HG03196 (cell line): ENCODE results near the gene ZC3H18.

Experiments used
- ATAC-seq: cut with Tn5 transposase; IDR thresholded peaks from one replicate; pipeline ENCODE4 v1.9.1; 2021; ENCODE audit not compliant: unreplicated experiment

Gene ZC3H18

GRCh38 chr16:88548985-88549384 lies 21.2 kb upstream of the ZC3H18 start:
- ATAC-seq = no peak

GRCh38 chr16:88549671-88550245 lies 20.4 kb upstream of the ZC3H18 start:
- ATAC-seq = no peak

- no peak for ATAC-seq
Observed at GRCh38 chr16:88550246-88550661, 19.9 kb upstream of the ZC3H18 start.

DNA sequence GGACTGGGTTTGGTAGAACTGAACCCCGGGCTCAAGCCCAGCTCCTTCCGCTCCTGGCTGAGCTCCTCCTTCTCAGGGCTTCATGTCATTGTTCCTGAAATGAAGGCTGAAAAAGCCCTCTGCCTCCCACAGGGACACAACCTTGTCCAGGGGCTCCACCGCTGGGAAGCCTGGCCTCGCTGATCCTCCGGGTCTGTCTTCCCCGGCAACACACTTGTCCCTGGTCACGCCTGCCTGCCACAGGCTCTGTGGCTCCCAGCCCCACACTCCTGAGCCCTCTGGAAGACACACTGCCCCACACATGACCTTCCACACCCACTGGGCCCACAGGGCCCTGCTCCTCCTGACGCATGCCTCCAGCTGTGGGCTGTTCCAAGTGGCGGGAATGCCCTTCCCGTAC lies 18.0 kb upstream of the ZC3H18 start:
- ATAC-seq = no peak

GRCh38 chr16:88552815-88553214 lies 17.4 kb upstream of the ZC3H18 start:
- ATAC-seq = no peak

GRCh38 chr16:88553739-88554138 lies 16.5 kb upstream of the ZC3H18 start:
- ATAC-seq = no peak

DNA sequence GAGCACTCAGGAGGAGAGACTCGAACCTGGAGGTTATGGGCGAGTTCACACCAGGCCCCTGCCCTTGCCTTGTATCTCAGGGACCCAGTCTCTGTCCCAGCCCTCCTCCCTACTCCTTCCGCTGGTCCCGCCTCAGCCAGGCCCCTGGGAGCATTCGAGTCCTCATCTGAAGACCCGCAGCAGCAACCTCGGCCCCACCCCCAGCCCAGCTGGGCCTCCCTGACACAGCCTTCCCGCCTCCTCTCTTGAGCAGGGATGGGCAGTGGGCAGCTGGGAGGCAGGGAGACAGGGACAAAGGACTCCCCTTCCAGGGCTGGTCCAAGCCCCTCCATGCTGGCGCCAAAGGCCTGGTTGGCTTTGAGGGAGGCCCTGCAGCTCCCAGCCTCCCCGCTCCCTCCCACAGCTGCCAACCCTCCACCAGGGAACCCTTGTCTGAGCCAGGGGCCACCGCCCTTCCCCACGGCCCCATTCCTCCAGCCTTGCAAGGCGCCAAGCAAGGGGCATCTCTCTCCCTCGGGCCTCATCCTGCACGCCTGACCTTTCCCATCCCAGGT lies 15.4 kb upstream of the ZC3H18 start:
- no peak for ATAC-seq

DNA sequence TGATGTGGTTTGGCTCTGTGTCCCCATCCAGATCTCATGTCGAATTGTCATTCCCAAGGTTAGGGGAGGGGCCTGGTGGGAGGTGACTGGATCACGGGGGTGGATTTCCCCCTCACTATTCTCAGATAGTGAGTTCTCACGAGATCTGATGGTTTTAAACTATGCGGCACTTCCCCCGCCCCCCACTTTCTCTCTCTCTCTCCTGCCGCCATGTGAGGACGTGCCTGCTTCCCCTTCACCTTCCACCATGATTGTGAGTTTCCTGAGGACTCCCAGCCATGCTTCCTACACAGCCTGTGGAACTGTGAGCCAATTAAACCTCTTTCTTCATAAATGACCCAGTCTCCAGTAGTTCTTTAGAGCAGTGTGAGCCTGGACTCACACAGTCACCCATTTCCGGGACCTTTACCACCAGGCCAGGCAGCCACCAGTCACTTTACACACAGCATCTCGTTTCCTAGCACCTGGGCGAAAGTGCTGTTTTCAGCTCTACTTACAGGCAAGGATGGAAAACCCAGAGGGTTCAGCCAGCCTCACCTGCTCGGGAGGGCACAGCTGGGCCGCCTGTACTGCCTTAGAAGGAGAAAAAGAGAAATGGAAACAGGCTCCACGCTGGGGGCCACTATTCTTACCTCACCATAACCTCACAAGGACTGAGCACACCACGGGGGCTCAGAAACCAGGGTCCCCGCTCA lies 13.8 kb upstream of the ZC3H18 start:
- no peak for ATAC-seq

GRCh38 chr16:88558457-88559442 lies 11.5 kb upstream of the ZC3H18 start:
- no peak for ATAC-seq

GRCh38 chr16:88560714-88561484 lies 9.3 kb upstream of the ZC3H18 start:
- ATAC-seq = no peak

DNA sequence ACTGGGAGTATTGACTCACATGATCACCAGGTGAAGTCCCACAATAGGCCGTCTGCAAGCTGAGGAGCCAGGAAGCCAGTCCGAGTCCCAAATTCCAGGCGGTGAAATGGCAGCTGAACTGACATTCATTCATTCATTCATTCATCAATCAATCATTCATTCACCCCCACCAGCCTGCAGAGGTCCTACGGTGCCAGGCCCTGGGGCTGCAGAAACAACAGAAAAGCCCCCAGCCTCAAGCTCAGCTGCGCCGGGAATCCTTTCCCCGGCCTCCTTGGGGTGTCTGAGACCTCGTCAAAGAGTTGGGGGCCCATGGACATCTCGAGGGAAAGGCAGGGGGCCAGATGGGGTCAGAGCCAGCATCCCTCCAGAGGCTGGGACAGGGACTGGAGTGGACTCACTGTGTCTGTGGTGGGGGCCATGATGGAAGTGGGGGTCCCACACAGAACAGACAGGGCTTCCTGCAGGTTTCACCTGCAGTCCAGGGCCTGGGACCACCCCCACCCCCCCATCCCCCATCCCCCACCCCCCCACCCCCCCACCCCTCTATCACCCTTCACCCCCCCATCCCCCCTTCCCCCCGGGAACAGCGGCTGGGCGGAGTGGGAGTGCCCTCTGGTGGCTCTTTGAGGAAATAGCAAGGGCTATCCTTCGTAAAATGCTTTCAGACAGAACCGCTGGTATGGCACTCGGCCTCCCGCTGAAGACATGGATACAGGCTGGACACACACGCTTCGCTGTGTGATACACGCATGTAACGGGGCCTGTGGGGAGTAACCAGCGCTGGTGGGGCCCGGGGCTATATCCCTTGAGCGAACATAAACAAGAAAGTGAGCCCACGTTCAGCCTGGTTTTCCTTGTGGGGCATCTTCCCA lies 8.5 kb upstream of the ZC3H18 start:
- ATAC-seq = no peak

GRCh38 chr16:88566158-88566557 lies 4.0 kb upstream of the ZC3H18 start:
- no peak for ATAC-seq

- ATAC-seq = no peak
Observed at GRCh38 chr16:88568710-88569613, 1.2 kb upstream of the ZC3H18 start.

- peak; percentile 23 for ATAC-seq
Observed at GRCh38 chr16:88569614-88569984, 604 bp upstream of the ZC3H18 start.

GRCh38 chr16:88570691-88571092 lies 489 bp downstream of the ZC3H18 start:
- ATAC-seq = no peak

GRCh38 chr16:88575251-88575650 lies 5.0 kb downstream of the ZC3H18 start:
- no peak for ATAC-seq

- no peak for ATAC-seq
Observed at GRCh38 chr16:88576307-88576706, 6.1 kb downstream of the ZC3H18 start.

GRCh38 chr16:88577166-88577565 lies 7.0 kb downstream of the ZC3H18 start:
- ATAC-seq = no peak
